ENCODE data around the gene OR8B4.

The OR8B4 gene

DNA sequence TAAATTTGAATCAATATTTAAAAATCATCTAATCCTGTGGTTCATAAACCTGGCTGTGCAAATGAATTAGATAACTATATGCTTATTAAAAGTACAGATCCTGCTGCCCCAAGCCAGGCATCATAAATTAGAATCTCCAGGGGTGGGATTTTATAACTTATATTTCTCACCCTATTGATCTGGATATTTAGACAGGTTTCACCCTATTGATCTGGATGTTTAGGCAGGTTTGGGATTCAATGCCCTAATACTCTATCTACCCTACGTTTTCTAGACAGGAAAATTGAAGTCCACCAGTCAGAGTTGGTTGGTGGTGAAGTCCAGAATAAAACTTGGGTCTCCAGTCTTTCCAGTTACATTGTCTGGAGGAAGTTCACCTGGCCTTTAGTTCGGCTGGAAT lies 18.2 kb upstream of the OR8B4 start:
- TF ChIP-seq, protein P1, sequence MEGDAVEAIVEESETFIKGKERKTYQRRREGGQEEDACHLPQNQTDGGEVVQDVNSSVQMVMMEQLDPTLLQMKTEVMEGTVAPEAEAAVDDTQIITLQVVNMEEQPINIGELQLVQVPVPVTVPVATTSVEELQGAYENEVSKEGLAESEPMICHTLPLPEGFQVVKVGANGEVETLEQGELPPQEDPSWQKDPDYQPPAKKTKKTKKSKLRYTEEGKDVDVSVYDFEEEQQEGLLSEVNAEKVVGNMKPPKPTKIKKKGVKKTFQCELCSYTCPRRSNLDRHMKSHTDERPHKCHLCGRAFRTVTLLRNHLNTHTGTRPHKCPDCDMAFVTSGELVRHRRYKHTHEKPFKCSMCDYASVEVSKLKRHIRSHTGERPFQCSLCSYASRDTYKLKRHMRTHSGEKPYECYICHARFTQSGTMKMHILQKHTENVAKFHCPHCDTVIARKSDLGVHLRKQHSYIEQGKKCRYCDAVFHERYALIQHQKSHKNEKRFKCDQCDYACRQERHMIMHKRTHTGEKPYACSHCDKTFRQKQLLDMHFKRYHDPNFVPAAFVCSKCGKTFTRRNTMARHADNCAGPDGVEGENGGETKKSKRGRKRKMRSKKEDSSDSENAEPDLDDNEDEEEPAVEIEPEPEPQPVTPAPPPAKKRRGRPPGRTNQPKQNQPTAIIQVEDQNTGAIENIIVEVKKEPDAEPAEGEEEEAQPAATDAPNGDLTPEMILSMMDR (conservative IDR thresholded peaks at IDR 0.05; ENCODE audit: low read length), result no peak
- no peak for TF ChIP-seq EZH2phosphoT487 (IDR thresholded peaks at IDR 0.05; ENCODE audit: borderline replicate concordance)
- no peaks in the 10 kb centered on the region for H3F3A ChIP-seq (ENCODE audit: low read depth)
- no peak overlapping the region for H2AFZ ChIP-seq (ENCODE audit: low read length)
- H3K36me3 ChIP-seq (ENCODE audit: insufficient read depth, low read length), result no peaks in the 10 kb centered on the region
- H3K27me3 ChIP-seq (ENCODE audit: insufficient read depth, low read length, poor library complexity, severe bottlenecking), result no peaks in the 10 kb centered on the region
- H3K9ac ChIP-seq (ENCODE audit: low read depth, low read length, poor library complexity, severe bottlenecking), result no peak overlapping the region
- H3K9me3 ChIP-seq (ENCODE audit: insufficient read depth, low read depth, low read length), result no peaks in the 10 kb centered on the region
- no peaks in the 10 kb centered on the region for H4K20me1 ChIP-seq (ENCODE audit: insufficient read depth, low read length, poor library complexity, severe bottlenecking)
- H3K4me3 ChIP-seq (ENCODE audit: low read length, poor library complexity, severe bottlenecking), result no peak overlapping the region
- no peak overlapping the region for H3K4me2 ChIP-seq (ENCODE audit: low read depth, low read length, poor library complexity, severe bottlenecking)
- no peaks in the 10 kb centered on the region for H3K79me2 ChIP-seq (ENCODE audit: insufficient read depth, low read length)
- no peaks in the 10 kb centered on the region for H3K9me2 ChIP-seq (replicated peaks; ENCODE audit: low read depth, low read length)
- no peaks in the 10 kb centered on the region for H3K4me1 ChIP-seq (ENCODE audit: insufficient read depth, low read length, poor library complexity, severe bottlenecking)

DNA sequence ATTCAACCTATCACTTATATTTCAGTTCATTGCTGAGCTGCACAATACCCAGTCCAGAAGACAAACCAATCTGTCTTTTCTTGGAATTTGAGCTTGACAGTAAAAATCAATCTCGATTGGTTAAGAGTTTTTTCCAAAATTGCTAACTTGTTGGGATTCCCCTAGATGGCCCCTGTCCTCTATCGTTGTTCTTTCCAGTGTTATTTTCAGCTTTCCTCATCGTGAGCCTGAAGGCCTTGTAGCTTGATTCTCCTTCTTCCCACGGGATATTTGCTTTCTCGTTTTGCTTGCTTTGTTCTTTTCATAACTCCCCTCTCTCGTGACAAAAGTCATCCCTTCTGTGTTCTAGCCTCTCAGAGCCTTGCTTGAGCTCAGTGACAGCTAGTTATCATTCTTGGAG lies 17.8 kb upstream of the OR8B4 start:
- no peak for TF ChIP-seq EZH2phosphoT487 (IDR thresholded peaks at IDR 0.05; ENCODE audit: borderline replicate concordance)
- TF ChIP-seq, protein P1 (conservative IDR thresholded peaks at IDR 0.05; ENCODE audit: low read length), result no peak
- Histone ChIP-seq H3K4me1 (ENCODE audit: insufficient read depth, low read length, poor library complexity, severe bottlenecking) (no peaks in the 10 kb centered on the region), H3K9ac (ENCODE audit: low read depth, low read length, poor library complexity, severe bottlenecking) (no peak overlapping the region), H2AFZ (ENCODE audit: low read length) (no peak overlapping the region), H3K27me3 (ENCODE audit: insufficient read depth, low read length, poor library complexity, severe bottlenecking) (no peaks in the 10 kb centered on the region), H3F3A (ENCODE audit: low read depth) (no peaks in the 10 kb centered on the region), H3K4me2 (ENCODE audit: low read depth, low read length, poor library complexity, severe bottlenecking) (no peak overlapping the region), H3K9me3 (ENCODE audit: insufficient read depth, low read depth, low read length) (no peaks in the 10 kb centered on the region), H3K9me2 (replicated peaks; ENCODE audit: low read depth, low read length) (no peaks in the 10 kb centered on the region), H3K79me2 (ENCODE audit: insufficient read depth, low read length) (no peaks in the 10 kb centered on the region), H3K36me3 (ENCODE audit: insufficient read depth, low read length) (no peaks in the 10 kb centered on the region), H4K20me1 (ENCODE audit: insufficient read depth, low read length, poor library complexity, severe bottlenecking) (no peaks in the 10 kb centered on the region), H3K4me3 (ENCODE audit: low read length, poor library complexity, severe bottlenecking) (no peak overlapping the region)

DNA sequence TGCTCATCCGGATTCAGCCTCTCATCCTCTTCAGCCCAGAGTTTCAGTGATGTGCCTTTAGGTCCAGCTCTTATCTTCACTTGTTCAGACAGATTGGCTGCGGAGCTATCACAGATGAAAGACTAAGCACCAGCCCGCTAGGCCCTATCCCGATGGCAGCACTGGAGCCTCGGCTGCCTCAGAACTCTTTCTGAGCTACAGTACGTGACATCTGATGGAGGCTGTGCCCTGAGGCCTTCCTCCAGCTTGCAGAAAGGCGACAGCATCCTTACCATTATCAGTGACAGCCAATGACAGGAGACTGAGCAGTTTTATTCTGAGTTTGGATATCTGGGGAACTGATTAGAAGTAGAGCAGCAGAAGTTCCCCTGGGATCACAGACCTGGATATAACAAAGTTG lies 16.8 kb upstream of the OR8B4 start:
- no peak for TF ChIP-seq EZH2phosphoT487 (IDR thresholded peaks at IDR 0.05; ENCODE audit: borderline replicate concordance)
- TF ChIP-seq, protein P1 (conservative IDR thresholded peaks at IDR 0.05; ENCODE audit: low read length), result no peak
- Histone ChIP-seq H3K79me2 (ENCODE audit: insufficient read depth, low read length) (no peaks in the 10 kb centered on the region), H3K9me2 (replicated peaks; ENCODE audit: low read depth, low read length) (no peaks in the 10 kb centered on the region), H3K4me2 (ENCODE audit: low read depth, low read length, poor library complexity, severe bottlenecking) (no peak overlapping the region), H3K4me1 (ENCODE audit: insufficient read depth, low read length, poor library complexity, severe bottlenecking) (no peaks in the 10 kb centered on the region), H2AFZ (ENCODE audit: low read length) (no peak overlapping the region), H3K27me3 (ENCODE audit: insufficient read depth, low read length, poor library complexity, severe bottlenecking) (no peaks in the 10 kb centered on the region), H4K20me1 (ENCODE audit: insufficient read depth, low read length, poor library complexity, severe bottlenecking) (no peaks in the 10 kb centered on the region), H3K4me3 (ENCODE audit: low read length, poor library complexity, severe bottlenecking) (no peak overlapping the region), H3F3A (ENCODE audit: low read depth) (no peaks in the 10 kb centered on the region), H3K9me3 (ENCODE audit: insufficient read depth, low read depth, low read length) (no peaks in the 10 kb centered on the region), H3K36me3 (ENCODE audit: insufficient read depth, low read length) (no peaks in the 10 kb centered on the region), H3K9ac (ENCODE audit: low read depth, low read length, poor library complexity, severe bottlenecking) (no peak overlapping the region)

Data from Loucy (cell line).